IPS-18c (cell line): ENCODE data around the gene CDH8.
"Not testable (repeated sequence)": the region's sequence is repeated elsewhere in the genome, so short reads cannot be mapped to it uniquely, and the experiment has no call there.

Experiments
- H3K4me3 ChIP-seq: 2 replicates; pipeline ENCODE4 v1.7.0; 2013; ENCODE audit warnings: low read depth, mild to moderate bottlenecking, low read length, moderate library complexity; ENCODE audit not compliant: insufficient read depth
- H3K9me3 ChIP-seq: one replicate; pipeline ENCODE4 v1.6.1; 2013; ENCODE audit warnings: mild to moderate bottlenecking, low read length, moderate library complexity; ENCODE audit not compliant: control insufficient read depth, insufficient read depth

CDH8 gene

GRCh38 chr16:61781855-61782254 is 254.4 kb downstream of the CDH8 start:
- not testable (repeated sequence) for H3K9me3 ChIP-seq, H3K4me3 ChIP-seq

GRCh38 chr16:61780161-61780560 is 256.1 kb downstream of the CDH8 start:
- no peak overlapping the region for H3K4me3 ChIP-seq
- peaks cover 3% of the 10 kb centered on the region for H3K9me3 ChIP-seq

- Histone ChIP-seq H3K4me3 (no peak overlapping the region), H3K9me3 (no peaks in the 10 kb centered on the region)
These were observed 265.9 kb downstream of the CDH8 start for GRCh38 chr16:61770301-61770700.

GRCh38 chr16:61763991-61764390 is 272.2 kb downstream of the CDH8 start:
- Histone ChIP-seq H3K4me3 (no peak overlapping the region), H3K9me3 (no peaks in the 10 kb centered on the region)

- no peaks in the 10 kb centered on the region for H3K9me3 ChIP-seq
These were observed 273.2 kb downstream of the CDH8 start for GRCh38 chr16:61763013-61763412.

GRCh38 chr16:61730997-61731396 is 305.2 kb downstream of the CDH8 start:
- H3K9me3 ChIP-seq: no peaks in the 10 kb centered on the region

More at GRCh38 chr16:61763013-61763412, 273.2 kb downstream of the CDH8 start:
- H3K4me3 ChIP-seq: no peak overlapping the region

GRCh38 chr16:61726701-61727100 is 309.5 kb downstream of the CDH8 start:
- Histone ChIP-seq H3K4me3 (no peak overlapping the region), H3K9me3 (no peaks in the 10 kb centered on the region)

More at GRCh38 chr16:61730997-61731396, 305.2 kb downstream of the CDH8 start:
- H3K4me3 ChIP-seq: no peak overlapping the region

- Histone ChIP-seq H3K9me3 (no peaks in the 10 kb centered on the region), H3K4me3 (no peak overlapping the region)
These were observed 310.1 kb downstream of the CDH8 start for GRCh38 chr16:61726125-61726524.

- H3K4me3 ChIP-seq: no peak overlapping the region
- no peaks in the 10 kb centered on the region for H3K9me3 ChIP-seq
These were observed 314.7 kb downstream of the CDH8 start for GRCh38 chr16:61721544-61721943.

- H3K9me3 ChIP-seq: no peaks in the 10 kb centered on the region
- no peak overlapping the region for H3K4me3 ChIP-seq
These were observed 320.8 kb downstream of the CDH8 start for GRCh38 chr16:61715393-61715792.

GRCh38 chr16:61713787-61714186 is 322.5 kb downstream of the CDH8 start:
- Histone ChIP-seq H3K4me3 (no peak overlapping the region), H3K9me3 (no peaks in the 10 kb centered on the region)

GRCh38 chr16:61699640-61700039 is 336.6 kb downstream of the CDH8 start:
- not testable (repeated sequence) for H3K4me3 ChIP-seq, H3K9me3 ChIP-seq

GRCh38 chr16:61684541-61684940 is 351.7 kb downstream of the CDH8 start:
- Histone ChIP-seq H3K9me3 (no peaks in the 10 kb centered on the region), H3K4me3 (no peak overlapping the region)

- Histone ChIP-seq H3K4me3 (no peak overlapping the region), H3K9me3 (no peaks in the 10 kb centered on the region)
These were observed 354.6 kb downstream of the CDH8 start for GRCh38 chr16:61681673-61682072.

GRCh38 chr16:61681124-61681523 is 355.1 kb downstream of the CDH8 start:
- Histone ChIP-seq H3K9me3 (no peaks in the 10 kb centered on the region), H3K4me3 (no peak overlapping the region)

GRCh38 chr16:61678182-61678581 is 358.1 kb downstream of the CDH8 start:
- Histone ChIP-seq H3K9me3 (no peaks in the 10 kb centered on the region), H3K4me3 (no peak overlapping the region)

- no peak overlapping the region for H3K4me3 ChIP-seq
- H3K9me3 ChIP-seq: no peaks in the 10 kb centered on the region
These were observed 358.5 kb downstream of the CDH8 start for GRCh38 chr16:61677776-61678175.

GRCh38 chr16:61676740-61677139 is 359.5 kb downstream of the CDH8 start:
- Histone ChIP-seq H3K9me3 (no peaks in the 10 kb centered on the region), H3K4me3 (no peak overlapping the region)

GRCh38 chr16:61671161-61671560 is 365.1 kb downstream of the CDH8 start:
- Histone ChIP-seq H3K9me3 (no peaks in the 10 kb centered on the region), H3K4me3 (no peak overlapping the region)
